IPS DF 6.9 (cell line): ENCODE data around the gene TBKBP1.
A peak's percentile ranks its signal among the peaks of the same experiment; 100 is the strongest.

ENCODE experiments used
- DNase-seq: peaks from one replicate; pipeline ENCODE4 v3.0.0-alpha.2; 2013; ENCODE audit warnings: low read depth, low spot score
- H3K27ac ChIP-seq: one replicate; pipeline ENCODE4 v1.5.1; 2013; ENCODE audit warnings: low read length, control low read depth
- H3K27me3 ChIP-seq: 2 replicates; pipeline ENCODE4 v1.6.1; 2013; ENCODE audit warnings: mild to moderate bottlenecking, low read length; ENCODE audit not compliant: control insufficient read depth, insufficient read depth
- H3K36me3 ChIP-seq: 2 replicates; pipeline ENCODE4 v1.6.1; 2013; ENCODE audit warnings: low read length; ENCODE audit not compliant: control insufficient read depth, insufficient read depth
- H3K4me1 ChIP-seq: 2 replicates; pipeline ENCODE4 v1.6.1; 2013; ENCODE audit warnings: low read length; ENCODE audit not compliant: control insufficient read depth, insufficient read depth
- H3K4me3 ChIP-seq: 2 replicates; pipeline ENCODE4 v1.5.1; 2013; ENCODE audit warnings: mild to moderate bottlenecking, low read length
- H3K9me3 ChIP-seq: 2 replicates; pipeline ENCODE4 v1.6.1; 2013; ENCODE audit warnings: low read length, inconsistent platforms; ENCODE audit not compliant: control insufficient read depth, insufficient read depth
- WGBS: extraction: QIAGEN DNeasy Blood & Tissue Kit; methylation state at CpG from one replicate; pipeline ENCODE4 v1.1.7; 2013; ENCODE audit warnings: mixed read lengths, missing lambda C conversion rate; ENCODE audit not compliant: insufficient read length, insufficient coverage; 5-methylcytosine and 5-hydroxymethylcytosine counted together

TBKBP1 gene

DNA sequence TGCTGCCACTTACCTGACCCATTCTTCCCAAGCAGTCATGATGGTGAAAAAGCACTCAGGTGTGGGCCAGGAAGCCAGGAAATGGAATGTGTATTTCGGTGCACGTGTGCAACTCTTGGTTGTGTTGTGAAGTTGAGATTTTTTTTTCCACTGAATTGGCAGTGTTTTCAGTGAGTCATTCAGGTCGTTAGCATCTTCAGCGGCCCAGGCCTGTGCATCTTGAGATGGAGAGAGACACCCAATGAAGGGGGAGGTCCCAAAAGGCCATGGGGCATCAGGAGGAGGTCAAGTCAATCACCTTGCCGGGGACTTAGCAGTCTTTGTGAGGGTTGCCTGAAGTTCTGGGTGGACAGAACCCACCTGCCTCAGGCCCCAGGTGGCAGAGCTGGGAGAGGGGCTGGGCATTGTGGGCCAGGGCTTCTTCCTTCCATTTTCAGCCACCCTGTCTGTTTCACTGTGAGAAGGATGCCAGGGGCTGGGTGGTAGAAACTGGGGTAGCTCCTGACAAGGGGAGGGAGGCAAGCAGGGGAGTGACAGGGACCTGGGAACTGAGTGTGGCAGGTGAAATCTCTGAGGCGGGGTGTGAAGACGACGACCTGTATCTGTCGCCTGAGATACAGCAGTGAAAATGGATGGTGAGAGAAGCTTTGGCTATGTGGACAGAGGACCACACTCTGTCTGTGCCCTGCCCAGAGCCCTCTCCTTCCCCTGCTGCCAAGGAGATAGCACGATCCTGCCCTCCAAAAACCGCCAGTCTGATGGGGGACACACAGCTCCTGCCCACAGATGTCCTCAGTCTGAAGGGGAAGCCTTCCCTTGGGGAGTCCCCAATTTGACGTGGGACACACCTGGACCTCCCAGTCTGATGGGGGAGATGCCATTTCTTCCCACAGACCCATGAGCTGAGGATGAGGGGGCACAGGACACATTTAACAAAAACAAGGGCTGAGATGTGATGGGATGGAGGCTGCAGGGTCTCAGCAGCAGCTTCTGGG, 11.9 kb downstream of the TBKBP1 start:
- no peak overlapping the region for H3K27ac ChIP-seq
- no peaks in the 10 kb centered on the region for H3K27me3 ChIP-seq
- no CpG with 5 or more reads among the region's 12 CpGs for WGBS
- no peaks in the 10 kb centered on the region for H3K4me1 ChIP-seq
- H3K9me3 ChIP-seq: no peaks in the 10 kb centered on the region
- H3K36me3 ChIP-seq: no peaks in the 10 kb centered on the region; the same call in 1 of the 2 replicates
- H3K4me3 ChIP-seq: no peak overlapping the region
- no peak for DNase-seq

DNA sequence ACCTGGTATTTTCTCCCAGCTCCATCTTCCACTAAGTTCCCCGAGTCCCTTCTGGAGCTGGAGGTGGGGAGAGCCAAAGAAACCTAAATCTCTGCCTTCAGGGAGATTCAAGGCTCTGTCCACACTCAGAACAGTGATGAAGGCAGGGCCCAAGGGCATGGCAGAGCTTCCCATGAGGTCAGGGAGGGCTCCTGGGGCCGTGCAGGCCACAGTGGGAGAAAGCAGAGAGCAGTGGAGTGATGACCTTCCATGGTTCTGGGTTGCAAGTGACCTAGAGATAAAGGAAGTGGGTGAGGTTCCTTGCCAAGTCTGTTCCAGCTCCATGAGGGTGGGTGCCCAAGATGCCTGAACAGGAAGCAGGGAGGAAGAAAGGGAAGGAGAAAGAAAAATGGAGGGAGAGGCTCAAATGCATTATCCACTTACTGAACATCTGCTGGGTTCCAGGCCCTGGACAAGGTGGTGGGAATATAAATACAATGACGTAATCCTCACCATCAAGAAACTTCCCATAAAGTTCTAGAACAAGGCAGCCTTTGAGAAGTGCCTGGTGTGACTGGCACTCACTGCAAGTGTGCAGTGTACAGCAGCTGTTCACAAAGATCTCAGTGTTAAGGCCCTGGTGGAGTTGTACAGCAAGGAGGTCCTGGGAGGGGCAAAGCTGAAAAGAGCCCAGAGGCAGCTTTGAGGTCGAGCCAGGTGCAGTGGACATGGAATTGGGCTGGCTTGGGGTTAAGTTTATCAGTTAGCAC, 13.3 kb downstream of the TBKBP1 start:
- Histone ChIP-seq H3K4me1 (no peaks in the 10 kb centered on the region), H3K36me3 (no peaks in the 10 kb centered on the region; the same call in 1 of the 2 replicates), H3K27ac (no peak overlapping the region), H3K9me3 (no peaks in the 10 kb centered on the region), H3K27me3 (no peaks in the 10 kb centered on the region), H3K4me3 (no peak overlapping the region)
- WGBS: no CpG with 5 or more reads among the region's 4 CpGs
- no peak for DNase-seq

DNA sequence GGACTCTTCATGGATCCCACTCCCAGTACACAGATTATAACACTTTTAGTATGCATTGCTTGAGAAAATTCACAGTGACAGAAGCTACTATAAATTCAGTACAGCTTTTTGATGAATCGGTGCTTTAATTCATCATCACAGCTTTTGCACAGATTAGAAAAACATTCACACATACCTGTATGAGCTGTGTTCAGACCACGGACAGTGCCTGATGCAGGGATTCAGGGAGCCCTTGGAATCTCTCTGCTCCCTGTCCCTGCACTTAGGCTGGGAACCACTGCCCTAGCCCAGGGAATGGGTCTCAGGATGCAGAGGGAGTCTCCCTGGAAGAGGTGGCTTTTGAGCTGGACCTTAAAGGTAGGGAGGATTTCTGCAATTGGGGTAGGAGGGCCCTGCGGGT, 13.9 kb downstream of the TBKBP1 start:
- H3K27ac ChIP-seq: no peak overlapping the region
- H3K36me3 ChIP-seq: no peaks in the 10 kb centered on the region; the same call in 1 of the 2 replicates
- no peak overlapping the region; the same call in 1 of the 2 replicates for H3K4me3 ChIP-seq
- H3K9me3 ChIP-seq: no peaks in the 10 kb centered on the region
- H3K27me3 ChIP-seq: no peaks in the 10 kb centered on the region
- H3K4me1 ChIP-seq: no peaks in the 10 kb centered on the region
- DNase-seq: no peak
- WGBS: no CpG with 5 or more reads among the region's 3 CpGs

DNA sequence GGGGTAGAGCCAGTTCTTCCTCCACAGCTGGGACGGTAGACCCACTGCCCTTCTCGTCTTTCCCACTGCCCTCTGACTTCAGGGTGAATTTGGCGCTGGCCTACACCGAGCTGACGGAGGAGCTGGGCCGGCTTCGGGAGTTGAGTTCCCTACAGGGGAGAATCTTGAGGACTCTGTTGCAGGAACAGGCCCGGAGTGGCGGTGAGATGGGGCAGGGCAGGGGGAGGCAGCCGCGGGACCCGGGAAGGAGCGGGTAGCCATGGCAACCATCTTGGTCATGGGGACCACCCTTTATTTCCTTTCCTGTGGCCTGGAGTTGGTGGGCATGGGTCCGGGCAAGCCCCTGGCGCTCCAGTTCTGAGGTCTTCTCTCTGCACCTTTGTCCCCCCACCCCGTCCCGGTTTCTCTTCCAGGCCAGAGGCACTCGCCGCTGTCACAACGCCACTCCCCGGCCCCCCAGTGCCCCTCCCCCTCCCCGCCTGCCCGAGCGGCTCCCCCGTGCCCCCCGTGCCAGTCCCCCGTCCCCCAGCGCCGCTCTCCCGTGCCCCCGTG, 14.4 kb downstream of the TBKBP1 start:
- WGBS: no CpG with 5 or more reads among the region's 31 CpGs
- H3K9me3 ChIP-seq: no peaks in the 10 kb centered on the region
- H3K4me1 ChIP-seq: no peaks in the 10 kb centered on the region
- no peaks in the 10 kb centered on the region for H3K27me3 ChIP-seq
- no peak for DNase-seq
- no peak overlapping the region for H3K27ac ChIP-seq
- H3K36me3 ChIP-seq: no peaks in the 10 kb centered on the region; the same call in 1 of the 2 replicates
- H3K4me3 ChIP-seq: peak overlapping the region; percentile 36; the same call in 1 of the 2 replicates

DNA sequence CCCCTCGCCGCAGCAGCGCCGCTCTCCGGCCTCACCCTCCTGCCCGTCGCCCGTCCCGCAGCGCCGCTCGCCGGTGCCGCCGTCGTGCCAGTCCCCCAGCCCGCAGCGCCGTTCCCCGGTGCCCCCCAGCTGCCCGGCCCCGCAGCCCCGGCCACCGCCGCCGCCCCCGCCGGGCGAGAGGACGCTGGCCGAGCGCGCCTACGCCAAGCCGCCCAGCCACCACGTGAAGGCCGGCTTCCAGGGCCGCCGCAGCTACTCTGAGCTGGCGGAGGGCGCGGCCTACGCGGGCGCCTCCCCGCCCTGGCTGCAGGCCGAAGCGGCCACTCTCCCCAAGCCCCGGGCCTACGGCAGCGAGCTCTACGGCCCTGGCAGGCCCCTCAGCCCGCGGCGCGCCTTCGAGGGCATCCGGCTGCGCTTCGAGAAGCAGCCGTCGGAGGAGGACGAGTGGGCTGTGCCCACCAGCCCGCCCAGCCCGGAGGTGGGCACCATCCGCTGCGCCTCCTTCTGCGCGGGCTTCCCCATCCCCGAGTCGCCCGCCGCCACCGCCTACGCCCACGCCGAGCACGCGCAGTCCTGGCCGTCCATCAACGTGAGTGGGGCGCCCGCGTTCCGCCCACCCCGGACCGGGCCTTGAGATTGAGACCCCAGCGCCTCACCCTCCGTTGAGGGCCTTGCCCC, 15.0 kb downstream of the TBKBP1 start:
- Histone ChIP-seq H3K27me3 (no peaks in the 10 kb centered on the region), H3K36me3 (no peaks in the 10 kb centered on the region; the same call in 1 of the 2 replicates), H3K9me3 (no peaks in the 10 kb centered on the region), H3K27ac (no peak overlapping the region), H3K4me1 (no peaks in the 10 kb centered on the region), H3K4me3 (peak overlapping the region; percentile 36)
- no peak for DNase-seq
- WGBS: no CpG with 5 or more reads among the region's 89 CpGs

DNA sequence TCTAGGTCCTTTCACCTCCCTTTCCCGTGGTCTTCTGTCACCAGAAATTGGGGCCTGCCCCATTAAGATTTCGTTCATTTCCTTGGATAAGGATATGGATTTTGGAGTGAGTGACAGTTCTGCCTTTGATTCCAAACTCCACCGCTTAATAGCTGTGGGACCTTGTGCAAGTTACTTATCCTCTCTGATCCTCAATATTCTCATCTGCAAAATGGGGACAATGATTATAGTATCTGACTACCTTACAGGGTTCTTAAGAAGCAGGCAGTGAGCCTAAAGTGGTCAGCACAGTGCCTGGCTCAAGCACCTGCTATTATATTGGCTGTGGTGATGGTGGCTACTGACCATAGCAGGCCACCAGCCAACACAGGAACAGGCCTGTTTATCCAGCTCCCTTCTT, 15.6 kb downstream of the TBKBP1 start:
- no peaks in the 10 kb centered on the region for H3K27me3 ChIP-seq
- H3K9me3 ChIP-seq: no peaks in the 10 kb centered on the region
- no peaks in the 10 kb centered on the region; the same call in 1 of the 2 replicates for H3K36me3 ChIP-seq
- no peak for DNase-seq
- H3K27ac ChIP-seq: no peak overlapping the region
- no peak overlapping the region for H3K4me3 ChIP-seq
- no CpG with 5 or more reads among the region's 3 CpGs for WGBS
- peaks cover 2% of the 10 kb centered on the region; the same call in 1 of the 2 replicates for H3K4me1 ChIP-seq

DNA sequence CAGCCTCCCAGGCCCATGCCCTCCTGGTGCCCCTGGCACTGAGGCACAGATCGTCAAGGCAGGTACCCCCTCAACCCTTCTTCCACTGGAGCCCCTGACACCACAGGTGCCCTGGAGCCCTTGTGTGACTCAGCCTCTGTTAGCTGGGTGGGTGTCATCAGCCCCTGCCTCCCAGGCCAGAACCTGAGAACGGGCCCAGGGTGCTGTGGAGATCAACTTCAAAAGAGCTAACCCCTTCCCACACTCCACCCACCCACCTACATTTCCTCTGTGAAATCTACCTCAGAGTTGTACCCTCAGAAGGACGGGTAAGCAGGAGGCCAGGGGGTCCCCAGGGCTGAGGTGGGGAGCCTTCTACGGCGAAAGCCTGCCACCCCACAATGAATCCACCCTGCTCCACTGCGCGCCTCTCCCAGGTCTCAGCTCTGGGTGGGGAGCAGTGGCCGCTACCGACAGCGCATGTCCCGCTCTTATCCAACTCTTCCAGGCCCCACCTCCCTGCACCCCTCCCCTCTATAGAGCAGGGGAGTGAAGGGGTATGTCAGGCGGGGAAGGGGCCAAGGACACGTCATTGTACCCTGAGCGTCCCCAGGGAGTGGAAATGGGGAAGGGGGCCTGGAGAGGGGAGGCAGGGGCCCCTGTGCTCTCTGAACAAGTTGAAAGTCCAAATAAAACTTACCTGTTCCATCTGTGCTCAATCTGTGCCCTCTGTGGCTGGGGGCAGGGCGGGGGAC, 17.6 kb downstream of the TBKBP1 start:
- H3K27me3 ChIP-seq: no peaks in the 10 kb centered on the region
- peaks cover 2% of the 10 kb centered on the region; the same call in 1 of the 2 replicates for H3K4me1 ChIP-seq
- no peaks in the 10 kb centered on the region; the same call in 1 of the 2 replicates for H3K36me3 ChIP-seq
- WGBS: no CpG with 5 or more reads among the region's 15 CpGs
- H3K27ac ChIP-seq: no peak overlapping the region
- H3K4me3 ChIP-seq: no peak overlapping the region
- no peaks in the 10 kb centered on the region for H3K9me3 ChIP-seq
- DNase-seq: no peak

DNA sequence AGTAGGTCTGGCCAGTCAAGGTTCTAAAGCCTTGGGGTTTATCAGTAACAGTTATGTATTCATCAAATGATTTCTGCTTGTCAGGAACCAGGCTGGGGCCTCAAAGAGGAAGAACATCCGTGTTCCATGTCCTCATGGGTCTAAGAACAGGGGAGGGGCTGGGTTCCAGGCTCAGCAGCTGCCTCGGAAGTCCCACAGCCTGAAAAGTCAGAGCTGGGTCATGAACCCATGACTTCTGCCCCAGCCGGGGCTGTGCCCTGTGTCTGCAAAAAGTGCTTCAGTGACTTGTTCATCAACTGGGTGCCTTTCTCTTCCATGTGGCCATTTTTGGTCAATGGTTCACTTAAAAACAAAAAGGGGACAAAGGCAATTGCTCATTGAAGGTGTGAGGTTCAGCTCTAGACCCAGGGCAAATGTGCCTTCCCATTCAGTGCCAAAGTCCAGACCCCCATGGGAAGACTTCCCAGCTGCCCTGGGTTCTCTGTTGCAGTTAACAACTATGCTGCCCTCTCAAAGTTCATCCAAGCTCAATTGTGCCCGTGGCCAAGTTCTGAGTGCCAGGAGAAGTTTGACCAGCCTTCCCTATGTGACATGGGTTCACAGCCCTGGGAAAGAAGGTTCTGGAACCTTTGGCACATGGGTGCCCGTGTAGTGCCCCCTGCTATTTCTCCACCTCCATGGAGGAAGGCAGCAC, 18.5 kb downstream of the TBKBP1 start:
- H3K36me3 ChIP-seq: no peaks in the 10 kb centered on the region; the same call in 1 of the 2 replicates
- DNase-seq: no peak
- no peaks in the 10 kb centered on the region for H3K27me3 ChIP-seq
- H3K4me1 ChIP-seq: peaks cover 4% of the 10 kb centered on the region; the same call in 1 of the 2 replicates
- no peak overlapping the region for H3K27ac ChIP-seq
- no CpG with 5 or more reads among the region's 5 CpGs for WGBS
- H3K4me3 ChIP-seq: no peak overlapping the region
- H3K9me3 ChIP-seq: no peaks in the 10 kb centered on the region
